GM23338 (cell line): ENCODE measurements around the gene FSTL3. TPM values are rescaled to one million over a fixed set of nuclear protein-coding genes. Genes with fewer than 3 reads are reported as not detected.
"Not testable (repeated sequence)": the region's sequence is repeated elsewhere in the genome, so short reads cannot be mapped to it uniquely, and the experiment has no call there.

Source experiments
- ATAC-seq: fragments of 200-7000 bp; cut with Tn5 transposase; 3 replicates; pipeline ENCODE4 v1.9.1; 2020
- DNase-seq: peaks from one replicate; pipeline ENCODE4 v3.0.0-alpha.2; 2015; ENCODE audit warnings: low spot score
- H2AFZ ChIP-seq: fragments of 200-600 bp; sonication (generic); 2 replicates; pipeline ENCODE4 v1.8.0; 2016; ENCODE audit warnings: antibody characterized with exemption, mild to moderate bottlenecking, moderate library complexity
- H3F3A ChIP-seq: fragments of 200-600 bp; sonication (generic); replicated peaks from 2 replicates; pipeline ENCODE4 v1.8.0; 2017; ENCODE audit warnings: antibody characterized with exemption, mixed run types, low read depth
- H3K27ac ChIP-seq: fragments of 200-600 bp; sonication (generic); 2 replicates; pipeline ENCODE4 v1.6.1; 2016; ENCODE audit warnings: low read depth
- H3K27me3 ChIP-seq: fragments of 200-600 bp; sonication (generic); 2 replicates; pipeline ENCODE4 v1.8.0; 2016; ENCODE audit warnings: mild to moderate bottlenecking, mixed run types, moderate library complexity; ENCODE audit not compliant: insufficient read depth
- H3K36me3 ChIP-seq: fragments of 200-600 bp; sonication (generic); 2 replicates; pipeline ENCODE4 v1.8.0; 2016; ENCODE audit warnings: mild to moderate bottlenecking; ENCODE audit not compliant: insufficient read depth
- H3K4me1 ChIP-seq: fragments of 200-600 bp; sonication (generic); 2 replicates; pipeline ENCODE4 v1.8.0; 2016; ENCODE audit warnings: mild to moderate bottlenecking, moderate library complexity; ENCODE audit not compliant: insufficient read depth
- H3K4me2 ChIP-seq: fragments of 200-600 bp; sonication (generic); 2 replicates; pipeline ENCODE4 v1.7.1; 2017; ENCODE audit warnings: mixed run types
- H3K4me3 ChIP-seq: fragments of 200-600 bp; sonication (generic); 2 replicates; pipeline ENCODE4 v1.6.1; 2016; ENCODE audit warnings: mixed run types
- H3K79me2 ChIP-seq: fragments of 200-600 bp; sonication (generic); replicated peaks from 2 replicates; pipeline ENCODE4 v1.8.0; 2017; ENCODE audit warnings: mild to moderate bottlenecking; ENCODE audit not compliant: insufficient read depth
- H3K9me2 ChIP-seq: fragments of 200-600 bp; sonication (generic); 2 replicates; pipeline ENCODE4 v1.8.0; 2017; ENCODE audit not compliant: insufficient read depth
- H4K20me1 ChIP-seq: fragments of 200-600 bp; sonication (generic); replicated peaks from 2 replicates; pipeline ENCODE4 v1.8.0; 2017; ENCODE audit warnings: mild to moderate bottlenecking; ENCODE audit not compliant: insufficient read depth
- H3K27ac Mint-ChIP-seq: 2 replicates; pipeline ENCODE4 v1.8.0; 2020; ENCODE audit warnings: inconsistent platforms, mild to moderate bottlenecking, moderate library complexity, mixed read lengths
- H3K27me3 Mint-ChIP-seq: 3 replicates; pipeline ENCODE4 v1.8.0; 2022; ENCODE audit warnings: low read depth, mild to moderate bottlenecking, moderate library complexity, mixed read lengths, inconsistent platforms; ENCODE audit not compliant: insufficient read depth, poor library complexity
- H3K36me3 Mint-ChIP-seq: 3 replicates; pipeline ENCODE4 v1.8.0; 2021; ENCODE audit warnings: low read depth, mild to moderate bottlenecking, inconsistent platforms, moderate library complexity, mixed read lengths
- H3K4me1 Mint-ChIP-seq: 3 replicates; pipeline ENCODE4 v1.8.0; 2020; ENCODE audit warnings: mild to moderate bottlenecking, inconsistent platforms, mixed read lengths
- H3K4me3 Mint-ChIP-seq: 3 replicates; pipeline ENCODE4 v1.8.0; 2021; ENCODE audit warnings: moderate library complexity, mild to moderate bottlenecking, inconsistent platforms, mixed read lengths
- H3K9me3 Mint-ChIP-seq: 3 replicates; pipeline ENCODE4 v1.8.0; 2020; ENCODE audit warnings: moderate library complexity, mild to moderate bottlenecking, inconsistent platforms, mixed read lengths
- CTCF ChIP-seq, 2 experiments: fragments of 200-600 bp in 1 of 2; sonication (generic) in 1 of 2; conservative IDR thresholded peaks; 2 replicates each; pipeline versions ENCODE4 v1.5.1 to v1.6.1; 2016 to 2017; ENCODE audit warnings: antibody characterized with exemption in 2 of 2, low read depth in 2 of 2, mild to moderate bottlenecking in 2 of 2, moderate library complexity in 1 of 2
- EZH2 ChIP-seq: fragments of 200-600 bp; sonication (generic); IDR thresholded peaks from one replicate; pipeline ENCODE4 v1.8.0; 2017; ENCODE audit warnings: antibody characterized with exemption, mild to moderate bottlenecking, low read depth; ENCODE audit not compliant: unreplicated experiment
- EZH2phosphoT487 ChIP-seq: fragments of 200-600 bp; sonication (generic); IDR thresholded peaks from one replicate; pipeline ENCODE4 v1.8.1; 2018; ENCODE audit warnings: antibody characterized with exemption; ENCODE audit not compliant: unreplicated experiment
- JUNB ChIP-seq: IDR thresholded peaks from one replicate; pipeline ENCODE4 v1.6.1; 2016; ENCODE audit warnings: antibody characterized with exemption; ENCODE audit not compliant: unreplicated experiment
- NANOG ChIP-seq: IDR thresholded peaks from 2 replicates; pipeline ENCODE4 v1.6.1; 2016; ENCODE audit warnings: antibody characterized with exemption, borderline replicate concordance
- POLR2AphosphoS5 ChIP-seq: IDR thresholded peaks from 2 replicates; pipeline ENCODE4 v1.6.1; 2016; ENCODE audit warnings: antibody characterized with exemption, low read depth
- REST ChIP-seq: IDR thresholded peaks from one replicate; pipeline ENCODE4 v1.6.1; 2018; ENCODE audit warnings: antibody characterized with exemption; ENCODE audit not compliant: unreplicated experiment
- STAT1 ChIP-seq: IDR thresholded peaks from one replicate; pipeline ENCODE4 v1.6.1; 2016; ENCODE audit warnings: antibody characterized with exemption; ENCODE audit not compliant: unreplicated experiment
- ZNF114 ChIP-seq: fragments of 250-450 bp; sonication (Bioruptor Pico); IDR thresholded peaks from 2 replicates; pipeline ENCODE4 v1.5.0; 2020; ENCODE audit warnings: mild to moderate bottlenecking, moderate library complexity
- ZNF462 ChIP-seq: fragments of 250-450 bp; sonication (Bioruptor Pico); IDR thresholded peaks from 2 replicates; pipeline ENCODE4 v1.5.0; 2020; ENCODE audit warnings: mild to moderate bottlenecking, moderate library complexity
- polyA plus RNA-seq: library from polyadenylated mRNA; unstranded; fragments of >200 nt; fragmentation: Nextera tagmentation; extraction: Ambion mirVana; gene quantifications from 2 replicates; pipeline ENCODE4 v1.2.1, GENCODE V29; 2016
- total RNA-seq: library from RNA; depleted of rRNA; stranded (reverse); fragments of >200 nt; shearing (Covaris generic); gene quantifications from 2 replicates; pipeline ENCODE4 v1.2.3, GENCODE V29; 2014

Gene FSTL3
- total and polyA plus RNA-seq, 2 experiments from 2014 or later, result 3.1 to 10.1 TPM

GRCh38 chr19:729564-729963 is 53.4 kb downstream of the FSTL3 start:
- H3K36me3 ChIP-seq, H3K27me3 ChIP-seq, H3K9me2 ChIP-seq, H3K79me2 ChIP-seq, H3F3A ChIP-seq, H3K4me1 Mint-ChIP-seq, H3K27ac ChIP-seq, H3K4me3 Mint-ChIP-seq, H4K20me1 ChIP-seq, H3K4me2 ChIP-seq, H3K9me3 Mint-ChIP-seq, H3K36me3 Mint-ChIP-seq, H3K4me1 ChIP-seq, ATAC-seq, H2AFZ ChIP-seq, DNase-seq, H3K4me3 ChIP-seq, H3K27me3 Mint-ChIP-seq, H3K27ac Mint-ChIP-seq: not testable (repeated sequence)

- H3F3A ChIP-seq, result no peaks in the 10 kb centered on the region
- H3K9me2 ChIP-seq, result no peaks in the 10 kb centered on the region
- Mint-ChIP-seq H3K27ac (no peak overlapping the region), H3K4me1 (no peaks in the 10 kb centered on the region; the same call in 2 of the 3 replicates), H3K36me3 (no peaks in the 10 kb centered on the region), H3K27me3 (peaks cover 3% of the 10 kb centered on the region), H3K9me3 (peaks cover 2% of the 10 kb centered on the region; the same call in 2 of the 3 replicates), H3K4me3 (no peak overlapping the region; the same call in 2 of the 3 replicates)
- no peaks in the 10 kb centered on the region for H4K20me1 ChIP-seq
- H3K79me2 ChIP-seq, result no peaks in the 10 kb centered on the region
- ATAC-seq, result no peak
- H3K27ac ChIP-seq, result no peak overlapping the region
- no peak overlapping the region for H3K4me3 ChIP-seq
- no peaks in the 10 kb centered on the region; the same call in 1 of the 2 replicates for H3K36me3 ChIP-seq
- no peak overlapping the region for H2AFZ ChIP-seq
- H3K4me2 ChIP-seq, result no peak overlapping the region
- no peaks in the 10 kb centered on the region; the same call in 1 of the 2 replicates for H3K4me1 ChIP-seq
- no peak for DNase-seq
- no peaks in the 10 kb centered on the region for H3K27me3 ChIP-seq
- no peak for TF ChIP-seq POLR2AphosphoS5
- TF ChIP-seq JUNB, result no peak
- no peak for TF ChIP-seq EZH2phosphoT487
- TF ChIP-seq EZH2, result no peak
- no peak for TF ChIP-seq STAT1
- no peak for TF ChIP-seq CTCF (conservative IDR thresholded peaks at IDR 0.05; ENCODE audit: low read depth in 2 of 2)
- no peak for TF ChIP-seq ZNF462 (CRISPR knock-in tag)
- no peak for TF ChIP-seq REST
- no peak for TF ChIP-seq ZNF114 (CRISPR knock-in tag)
- TF ChIP-seq NANOG, result no peak
Measured at GRCh38 chr19:729965-730668, 53.9 kb downstream of the FSTL3 start.
